Epithelial cell of proximal tubule (primary cell): ENCODE data around the gene EDIL3. TPM values are rescaled to one million over a fixed set of nuclear protein-coding genes. Genes with fewer than 3 reads are reported as not detected.

ENCODE experiments used
- DNase-seq: peaks from one replicate; pipeline ENCODE4 v3.0.0-alpha.2; 2011; ENCODE audit warnings: low read depth
- H3K4me3 ChIP-seq: 2 replicates; pipeline ENCODE4 v1.5.1; 2011; ENCODE audit warnings: low read depth, mild to moderate bottlenecking, low read length
- CTCF ChIP-seq: conservative IDR thresholded peaks from 2 replicates; pipeline ENCODE4 v1.5.1; 2012; ENCODE audit warnings: low read depth, mild to moderate bottlenecking, low read length
- total RNA-seq: library from RNA; depleted of rRNA; stranded (reverse); fragments of >200 nt; gene quantifications from 2 replicates; pipeline ENCODE4 v1.2.3, GENCODE V29; 2015

The EDIL3 gene
- total RNA-seq, 1 donor from 2014 or later, result 80.1 TPM

DNA sequence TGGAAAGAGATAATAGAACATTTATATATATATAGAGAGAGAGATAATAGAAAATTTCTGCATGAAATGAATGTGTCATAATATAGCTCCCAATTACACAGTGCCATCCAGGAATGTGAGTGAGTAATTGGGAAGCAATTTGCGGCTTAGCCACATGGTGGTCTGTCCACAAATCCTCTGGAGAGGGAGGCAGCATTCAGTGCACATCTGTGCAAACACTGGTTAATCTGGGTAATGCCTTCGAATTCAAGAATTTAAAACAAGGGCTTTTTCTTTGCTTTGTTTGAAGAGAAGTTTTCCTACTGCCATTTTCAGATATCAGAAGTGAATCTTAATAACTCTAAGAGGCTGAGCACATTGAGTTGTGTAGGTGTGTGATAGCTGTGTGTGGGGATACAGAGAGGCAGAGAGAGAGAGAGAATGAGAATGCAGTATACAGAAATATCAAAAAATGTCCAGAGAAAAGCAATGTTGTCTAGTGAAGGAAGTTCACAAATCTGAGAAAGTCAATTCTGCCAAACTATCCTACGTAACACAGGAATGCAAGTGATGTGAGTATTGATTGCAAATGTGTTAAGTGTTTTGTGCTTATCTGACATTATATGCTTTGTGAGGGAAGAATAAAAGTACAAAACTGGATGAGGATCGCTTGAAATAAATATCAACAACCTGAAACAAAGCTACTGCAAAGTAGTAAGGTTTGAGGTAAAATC is 134.6 kb downstream of the EDIL3 start:
- DNase-seq, result no peak

GRCh38 chr5:84248013-84248412 is 136.7 kb downstream of the EDIL3 start:
- no peak for TF ChIP-seq CTCF
- no peak for DNase-seq
- no peak overlapping the region for H3K4me3 ChIP-seq

More for the DNA sequence above, 134.6 kb downstream of the EDIL3 start:
- no peak for TF ChIP-seq CTCF
- H3K4me3 ChIP-seq, result no peak overlapping the region

GRCh38 chr5:84242286-84242685 is 142.4 kb downstream of the EDIL3 start:
- no peak for DNase-seq
- TF ChIP-seq CTCF, result no peak
- H3K4me3 ChIP-seq, result no peak overlapping the region

- no peak overlapping the region for H3K4me3 ChIP-seq
- DNase-seq, result no peak
These were observed 145.2 kb downstream of the EDIL3 start for GRCh38 chr5:84239494-84239893.

GRCh38 chr5:84237126-84237525 is 147.6 kb downstream of the EDIL3 start:
- no peak overlapping the region for H3K4me3 ChIP-seq
- no peak for DNase-seq
- TF ChIP-seq CTCF, result no peak

More at GRCh38 chr5:84239494-84239893, 145.2 kb downstream of the EDIL3 start:
- no peak for TF ChIP-seq CTCF

DNA sequence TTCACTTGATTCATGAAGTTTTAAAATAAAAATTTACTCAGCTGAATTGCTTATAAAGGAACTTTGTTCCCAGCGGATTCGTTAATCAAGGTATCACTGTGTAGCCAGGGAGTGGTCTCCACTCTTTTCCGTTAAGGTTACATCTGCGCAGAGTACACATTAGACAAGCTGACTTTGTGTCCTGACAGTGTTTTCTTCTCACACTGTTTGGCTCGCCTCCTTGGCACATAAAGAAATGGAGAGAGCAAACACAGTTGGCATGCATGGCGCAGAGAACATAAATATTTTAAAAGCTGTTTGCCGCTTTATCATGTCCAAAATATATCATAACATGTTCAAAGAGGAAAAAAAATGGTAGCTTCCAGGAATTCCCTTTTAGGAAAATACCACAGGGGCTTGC is 153.2 kb downstream of the EDIL3 start:
- no peak for DNase-seq

More for the DNA sequence above, 153.2 kb downstream of the EDIL3 start:
- no peak for TF ChIP-seq CTCF
- H3K4me3 ChIP-seq, result no peak overlapping the region
